HEK293 (cell line): Measurements from ENCODE around the gene PTK7.

Source experiments
- INSM2 ChIP-seq: fragments of 450-650 bp; formaldehyde crosslinking; IDR thresholded peaks from 2 replicates; pipeline ENCODE4 v1.5.1; 2016; ENCODE audit warnings: missing biosample characterization, missing genetic modification characterization
- KLF7 ChIP-seq: fragments of 450-650 bp; formaldehyde crosslinking; IDR thresholded peaks from 2 replicates; pipeline ENCODE4 v1.5.1; 2016; ENCODE audit warnings: missing biosample characterization, missing genetic modification characterization, borderline replicate concordance
- MZF1 ChIP-seq: fragments of 450-650 bp; formaldehyde crosslinking; IDR thresholded peaks from 2 replicates; pipeline ENCODE4 v1.5.1; 2017; ENCODE audit warnings: missing biosample characterization, missing genetic modification characterization, borderline replicate concordance
- PRDM10 ChIP-seq: fragments of 450-650 bp; formaldehyde crosslinking; IDR thresholded peaks from 2 replicates; pipeline ENCODE4 v1.5.1; 2016; ENCODE audit warnings: missing biosample characterization, missing genetic modification characterization
- ZBTB10 ChIP-seq: fragments of 450-650 bp; formaldehyde crosslinking; IDR thresholded peaks from 2 replicates; pipeline ENCODE4 v1.5.1; 2016; ENCODE audit warnings: missing biosample characterization, missing genetic modification characterization
- ZBTB20 ChIP-seq: fragments of 450-650 bp; formaldehyde crosslinking; IDR thresholded peaks from 2 replicates; pipeline ENCODE4 v1.5.1; 2016; ENCODE audit warnings: missing biosample characterization, missing genetic modification characterization
- ZBTB21 ChIP-seq: fragments of 450-650 bp; formaldehyde crosslinking; IDR thresholded peaks from 2 replicates; pipeline ENCODE4 v1.5.1; 2017; ENCODE audit warnings: missing biosample characterization, missing genetic modification characterization
- ZFHX2 ChIP-seq: fragments of 450-650 bp; formaldehyde crosslinking; conservative IDR thresholded peaks from 2 replicates; pipeline ENCODE4 v1.5.1; 2016; ENCODE audit warnings: missing biosample characterization, missing genetic modification characterization
- ZIC2 ChIP-seq: fragments of 450-650 bp; formaldehyde crosslinking; IDR thresholded peaks from 2 replicates; pipeline ENCODE4 v1.5.1; 2016; ENCODE audit warnings: missing biosample characterization, missing genetic modification characterization
- ZNF10 ChIP-seq: fragments of 450-650 bp; formaldehyde crosslinking; IDR thresholded peaks from 2 replicates; pipeline ENCODE4 v1.5.1; 2017; ENCODE audit warnings: missing biosample characterization, missing genetic modification characterization
- ZNF501 ChIP-seq: fragments of 450-650 bp; formaldehyde crosslinking; IDR thresholded peaks from 2 replicates; pipeline ENCODE4 v1.5.1; 2016; ENCODE audit warnings: missing biosample characterization, missing genetic modification characterization
- ZNF510 ChIP-seq: fragments of 450-650 bp; formaldehyde crosslinking; IDR thresholded peaks from 2 replicates; pipeline ENCODE4 v1.5.1; 2018; ENCODE audit warnings: mild to moderate bottlenecking, missing genetic modification characterization, missing biosample characterization; ENCODE audit not compliant: insufficient replicate concordance
- ZNF529 ChIP-seq: fragments of 450-650 bp; formaldehyde crosslinking; IDR thresholded peaks from 2 replicates; pipeline ENCODE4 v1.5.1; 2017; ENCODE audit warnings: missing genetic modification characterization, missing biosample characterization; ENCODE audit not compliant: insufficient replicate concordance
- ZNF530 ChIP-seq: fragments of 450-650 bp; formaldehyde crosslinking; IDR thresholded peaks from 2 replicates; pipeline ENCODE4 v1.5.1; 2016; ENCODE audit warnings: low read depth, missing biosample characterization, missing genetic modification characterization
- ZNF548 ChIP-seq: fragments of 450-650 bp; formaldehyde crosslinking; IDR thresholded peaks from 2 replicates; pipeline ENCODE4 v1.5.1; 2016; ENCODE audit warnings: missing biosample characterization, missing genetic modification characterization
- ZNF558 ChIP-seq: fragments of 450-650 bp; formaldehyde crosslinking; IDR thresholded peaks from 2 replicates; pipeline ENCODE4 v1.5.1; 2016; ENCODE audit warnings: missing biosample characterization, missing genetic modification characterization
- ZNF660 ChIP-seq: fragments of 450-650 bp; IDR thresholded peaks from 2 replicates; pipeline ENCODE4 v1.5.1; 2018; ENCODE audit warnings: missing biosample characterization, mild to moderate bottlenecking, missing genetic modification characterization
- ZNF677 ChIP-seq: fragments of 450-650 bp; IDR thresholded peaks from 2 replicates; pipeline ENCODE4 v1.5.0; 2018; ENCODE audit warnings: missing biosample characterization, mild to moderate bottlenecking, missing genetic modification characterization, moderate library complexity
- ZNF692 ChIP-seq: fragments of 450-650 bp; formaldehyde crosslinking; IDR thresholded peaks from 2 replicates; pipeline ENCODE4 v1.5.1; 2016; ENCODE audit warnings: missing biosample characterization, missing genetic modification characterization
- ZNF768 ChIP-seq: fragments of 450-650 bp; formaldehyde crosslinking; IDR thresholded peaks from 2 replicates; pipeline ENCODE4 v1.5.1; 2018; ENCODE audit warnings: missing biosample characterization, mild to moderate bottlenecking, missing genetic modification characterization
- ZNF777 ChIP-seq: fragments of 450-650 bp; formaldehyde crosslinking; IDR thresholded peaks from 2 replicates; pipeline ENCODE4 v1.5.1; 2017; ENCODE audit warnings: missing biosample characterization, missing genetic modification characterization, borderline replicate concordance
- TF ChIP-seq, protein P1 (sequence below): fragments of 450-650 bp; formaldehyde crosslinking; IDR thresholded peaks from 2 replicates; pipeline ENCODE4 v1.5.1; 2016; ENCODE audit warnings: missing biosample characterization, missing genetic modification characterization
- TF ChIP-seq, protein P2 (sequence below): fragments of 450-650 bp; formaldehyde crosslinking; IDR thresholded peaks from 2 replicates; pipeline ENCODE4 v1.5.1; 2016; ENCODE audit warnings: missing biosample characterization, missing genetic modification characterization

The PTK7 gene

GRCh38 chr6:43076464-43077332, 584 bp downstream of the PTK7 start (continued):
- TF ChIP-seq ZNF692, result no peak
- no peak for TF ChIP-seq ZNF677
- 0 out of 2 replicates have a peak, but pooled peaks have one; percentile 23 for TF ChIP-seq ZBTB10 (tag by site-specific recombination)
- TF ChIP-seq ZNF501, result peak; percentile 24; the same call in 1 of the 2 replicates
- no peak for TF ChIP-seq ZNF768 (tag by site-specific recombination)
- TF ChIP-seq ZNF10 (tag by site-specific recombination), result no peak
- no peak for TF ChIP-seq ZNF558 (tag by site-specific recombination)
- peak; percentile 69 for TF ChIP-seq ZFHX2 (tag by site-specific recombination)
- TF ChIP-seq ZIC2 (tag by site-specific recombination), result peak; percentile 52
- TF ChIP-seq ZNF548 (tag by site-specific recombination), result no peak
- TF ChIP-seq ZNF660 (tag by site-specific recombination), result no peak
- TF ChIP-seq ZBTB21, result no peak
- TF ChIP-seq PRDM10 (tag by site-specific recombination), result no peak
- TF ChIP-seq KLF7 (tag by site-specific recombination), result 0 out of 2 replicates have a peak, but pooled peaks have one; percentile 56
- TF ChIP-seq ZBTB20 (tag by site-specific recombination), result peak; percentile 88
- TF ChIP-seq INSM2, result no peak
- TF ChIP-seq, protein P1, sequence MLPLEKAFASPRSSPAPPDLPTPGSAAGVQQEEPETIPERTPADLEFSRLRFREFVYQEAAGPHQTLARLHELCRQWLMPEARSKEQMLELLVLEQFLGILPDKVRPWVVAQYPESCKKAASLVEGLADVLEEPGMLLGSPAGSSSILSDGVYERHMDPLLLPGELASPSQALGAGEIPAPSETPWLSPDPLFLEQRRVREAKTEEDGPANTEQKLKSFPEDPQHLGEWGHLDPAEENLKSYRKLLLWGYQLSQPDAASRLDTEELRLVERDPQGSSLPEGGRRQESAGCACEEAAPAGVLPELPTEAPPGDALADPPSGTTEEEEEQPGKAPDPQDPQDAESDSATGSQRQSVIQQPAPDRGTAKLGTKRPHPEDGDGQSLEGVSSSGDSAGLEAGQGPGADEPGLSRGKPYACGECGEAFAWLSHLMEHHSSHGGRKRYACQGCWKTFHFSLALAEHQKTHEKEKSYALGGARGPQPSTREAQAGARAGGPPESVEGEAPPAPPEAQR (tag by site-specific recombination), result no peak
- TF ChIP-seq ZNF510 (tag by site-specific recombination), result no peak
- TF ChIP-seq MZF1, result no peak
- TF ChIP-seq ZNF777 (tag by site-specific recombination), result 0 out of 2 replicates have a peak, but pooled peaks have one; percentile 14
- TF ChIP-seq, protein P2, sequence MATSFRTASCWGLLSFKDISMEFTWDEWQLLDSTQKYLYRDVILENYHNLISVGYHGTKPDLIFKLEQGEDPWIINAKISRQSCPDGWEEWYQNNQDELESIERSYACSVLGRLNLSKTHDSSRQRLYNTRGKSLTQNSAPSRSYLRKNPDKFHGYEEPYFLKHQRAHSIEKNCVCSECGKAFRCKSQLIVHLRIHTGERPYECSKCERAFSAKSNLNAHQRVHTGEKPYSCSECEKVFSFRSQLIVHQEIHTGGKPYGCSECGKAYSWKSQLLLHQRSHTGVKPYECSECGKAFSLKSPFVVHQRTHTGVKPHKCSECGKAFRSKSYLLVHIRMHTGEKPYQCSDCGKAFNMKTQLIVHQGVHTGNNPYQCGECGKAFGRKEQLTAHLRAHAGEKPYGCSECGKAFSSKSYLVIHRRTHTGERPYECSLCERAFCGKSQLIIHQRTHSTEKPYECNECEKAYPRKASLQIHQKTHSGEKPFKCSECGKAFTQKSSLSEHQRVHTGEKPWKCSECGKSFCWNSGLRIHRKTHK (tag by site-specific recombination), result no peak
- no peak for TF ChIP-seq ZNF529 (tag by site-specific recombination)
- no peak for TF ChIP-seq ZNF530 (tag by site-specific recombination)
